H9 (cell line): Measurements from ENCODE around the gene RAD51C. TPM values are rescaled to one million over a fixed set of nuclear protein-coding genes. Genes with fewer than 3 reads are reported as not detected.

Experiments used
- DNase-seq: peaks from one replicate; pipeline ENCODE4 v3.0.0-alpha.2; 2017
- H2AFZ ChIP-seq: one replicate; pipeline ENCODE4 v1.6.1; 2013; ENCODE audit warnings: mild to moderate bottlenecking, low read length, control low read depth, moderate library complexity
- H2AK5ac ChIP-seq: 2 replicates; pipeline ENCODE4 v1.6.1; 2013; ENCODE audit warnings: low read length, control low read depth, mixed read lengths; ENCODE audit not compliant: insufficient read length
- H2BK120ac ChIP-seq: one replicate; pipeline ENCODE4 v1.6.1; 2013; ENCODE audit warnings: low read depth, mild to moderate bottlenecking, low read length, control low read depth, inconsistent platforms; ENCODE audit not compliant: poor library complexity, severe bottlenecking
- H2BK12ac ChIP-seq: 2 replicates; pipeline ENCODE4 v1.6.1; 2013; ENCODE audit warnings: low read length, control low read depth, mixed read lengths, low read depth; ENCODE audit not compliant: insufficient read length
- H2BK15ac ChIP-seq: 2 replicates; pipeline ENCODE4 v1.6.1; 2013; ENCODE audit warnings: low read depth, low read length, control low read depth
- H2BK20ac ChIP-seq: one replicate; pipeline ENCODE4 v1.6.1; 2013; ENCODE audit warnings: low read depth, mild to moderate bottlenecking, low read length, control low read depth, inconsistent platforms; ENCODE audit not compliant: poor library complexity, severe bottlenecking
- H2BK5ac ChIP-seq: 2 replicates; pipeline ENCODE4 v1.6.1; 2013; ENCODE audit warnings: low read length, control low read depth, mixed read lengths; ENCODE audit not compliant: insufficient read length
- H3K14ac ChIP-seq: 2 replicates; pipeline ENCODE4 v1.6.1; 2013; ENCODE audit warnings: low read length, control low read depth; ENCODE audit not compliant: insufficient read depth
- H3K18ac ChIP-seq: 2 replicates; pipeline ENCODE4 v1.6.1; 2013; ENCODE audit warnings: low read depth, mild to moderate bottlenecking, mixed read lengths, low read length, control low read depth; ENCODE audit not compliant: insufficient read length
- H3K23ac ChIP-seq: 2 replicates; pipeline ENCODE4 v1.6.1; 2013; ENCODE audit warnings: low read length, control low read depth, mixed read lengths, low read depth; ENCODE audit not compliant: insufficient read length
- H3K23me2 ChIP-seq: 2 replicates; pipeline ENCODE4 v1.6.1; 2013; ENCODE audit warnings: low read depth, mild to moderate bottlenecking, mixed read lengths, low read length, control low read depth; ENCODE audit not compliant: insufficient read length, poor library complexity, severe bottlenecking
- H3K27ac ChIP-seq: 2 replicates; pipeline ENCODE4 v1.5.1; 2013; ENCODE audit warnings: low read length, control low read depth, mixed read lengths, low read depth; ENCODE audit not compliant: insufficient read length
- H3K27me3 ChIP-seq: 2 replicates; pipeline ENCODE4 v1.6.1; 2013; ENCODE audit warnings: low read length, control low read depth, inconsistent platforms; ENCODE audit not compliant: insufficient read depth
- H3K4ac ChIP-seq: 2 replicates; pipeline ENCODE4 v1.6.1; 2013; ENCODE audit warnings: low read depth, mild to moderate bottlenecking, control low read depth, inconsistent platforms, low read length, moderate library complexity
- H3K4me1 ChIP-seq: 2 replicates; pipeline ENCODE4 v1.6.1; 2013; ENCODE audit warnings: low read length, control low read depth, inconsistent platforms; ENCODE audit not compliant: insufficient read depth
- H3K4me2 ChIP-seq: 2 replicates; pipeline ENCODE4 v1.6.1; 2013; ENCODE audit warnings: low read length, control low read depth, mixed read lengths; ENCODE audit not compliant: insufficient read length, insufficient read depth
- H3K56ac ChIP-seq: 2 replicates; pipeline ENCODE4 v1.6.1; 2013; ENCODE audit warnings: low read depth, mild to moderate bottlenecking, mixed read lengths, low read length, control low read depth; ENCODE audit not compliant: insufficient read length
- H3K79me1 ChIP-seq: 2 replicates; pipeline ENCODE4 v1.6.1; 2013; ENCODE audit warnings: low read depth, mild to moderate bottlenecking, moderate library complexity, low read length, control low read depth, inconsistent platforms; ENCODE audit not compliant: insufficient read depth, poor library complexity, severe bottlenecking
- H3K79me2 ChIP-seq: 2 replicates; pipeline ENCODE4 v1.6.1; 2013; ENCODE audit warnings: low read length, control low read depth, inconsistent platforms; ENCODE audit not compliant: insufficient read depth
- H3K9ac ChIP-seq: 2 replicates; pipeline ENCODE4 v1.6.1; 2013; ENCODE audit warnings: low read length, control low read depth, mixed read lengths; ENCODE audit not compliant: insufficient read length; ENCODE audit errors: extremely low read depth
- H3K9me3 ChIP-seq: one replicate; pipeline ENCODE4 v1.6.1; 2013; ENCODE audit warnings: low read depth, low read length, inconsistent platforms; ENCODE audit not compliant: control insufficient read depth
- H3T11ph ChIP-seq: one replicate; pipeline ENCODE4 v1.6.1; 2013; ENCODE audit warnings: mild to moderate bottlenecking, low read length, control low read depth, inconsistent platforms
- H4K20me1 ChIP-seq: one replicate; pipeline ENCODE4 v1.6.1; 2013; ENCODE audit not compliant: control insufficient read depth, insufficient read length, insufficient read depth
- H4K5ac ChIP-seq: 2 replicates; pipeline ENCODE4 v1.6.1; 2013; ENCODE audit warnings: low read depth, mild to moderate bottlenecking, mixed read lengths, low read length, control low read depth; ENCODE audit not compliant: insufficient read length
- H4K8ac ChIP-seq: replicated peaks from 2 replicates; pipeline ENCODE4 v1.6.1; 2013; ENCODE audit warnings: low read length, control low read depth, mixed read lengths, low read depth; ENCODE audit not compliant: insufficient read length
- H4K91ac ChIP-seq: 2 replicates; pipeline ENCODE4 v1.6.1; 2013; ENCODE audit warnings: low read depth, mild to moderate bottlenecking, moderate library complexity, mixed read lengths, low read length, control low read depth; ENCODE audit not compliant: insufficient read length
- H3K27ac Mint-ChIP-seq, 3 experiments: 2 replicates in 2 of 3; 3 replicates in 1 of 3; pipeline ENCODE4 v1.8.0; 2020 to 2021; ENCODE audit warnings: mixed read lengths in 3 of 3, mild to moderate bottlenecking in 1 of 3, moderate library complexity in 1 of 3
- H3K27me3 Mint-ChIP-seq: 2 replicates; pipeline ENCODE4 v1.8.0; 2021; ENCODE audit warnings: low read depth, mild to moderate bottlenecking, moderate library complexity, mixed read lengths
- H3K36me3 Mint-ChIP-seq, 3 experiments: 2 replicates in 2 of 3; 3 replicates in 1 of 3; pipeline ENCODE4 v1.8.0; 2020 to 2021; ENCODE audit warnings: low read depth in 3 of 3, mixed read lengths in 3 of 3; ENCODE audit not compliant: insufficient read depth in 1 of 3
- H3K4me1 Mint-ChIP-seq, 2 experiments: 2 replicates each; pipeline ENCODE4 v1.8.0; 2020; ENCODE audit warnings: mixed read lengths in 2 of 2
- H3K4me3 Mint-ChIP-seq, 2 experiments: 2 replicates in 1 of 2; 3 replicates in 1 of 2; pipeline ENCODE4 v1.8.0; 2020 to 2021; ENCODE audit warnings: mild to moderate bottlenecking in 2 of 2, mixed read lengths in 2 of 2, moderate library complexity in 1 of 2
- H3K9me3 Mint-ChIP-seq, 2 experiments: 2 replicates in 1 of 2; 3 replicates in 1 of 2; pipeline ENCODE4 v1.8.0; 2020; ENCODE audit warnings: mild to moderate bottlenecking in 2 of 2, mixed read lengths in 2 of 2, moderate library complexity in 1 of 2
- WGBS: extraction: QIAGEN DNeasy Blood & Tissue Kit; methylation state at CpG from one replicate; pipeline ENCODE4 v1.1.7; 2013; ENCODE audit warnings: missing lambda C conversion rate, low lambda C conversion rate, mixed read lengths; ENCODE audit not compliant: insufficient read length; ENCODE audit errors: extremely low coverage; 5-methylcytosine and 5-hydroxymethylcytosine counted together
- total RNA-seq: library from RNA; stranded (reverse); gene quantifications from 2 replicates; pipeline ENCODE4 v1.2.1, GENCODE V29; 2021
- TF ChIP-seq, protein P1 (sequence below): fragments of 200-600 bp; sonication (generic); conservative IDR thresholded peaks from 3 replicates; pipeline ENCODE4 v1.8.0; 2021; ENCODE audit warnings: antibody characterized with exemption, mild to moderate bottlenecking

RAD51C gene
- total RNA-seq, 1 experiment from 2014 or later: 11.3 TPM

DNA sequence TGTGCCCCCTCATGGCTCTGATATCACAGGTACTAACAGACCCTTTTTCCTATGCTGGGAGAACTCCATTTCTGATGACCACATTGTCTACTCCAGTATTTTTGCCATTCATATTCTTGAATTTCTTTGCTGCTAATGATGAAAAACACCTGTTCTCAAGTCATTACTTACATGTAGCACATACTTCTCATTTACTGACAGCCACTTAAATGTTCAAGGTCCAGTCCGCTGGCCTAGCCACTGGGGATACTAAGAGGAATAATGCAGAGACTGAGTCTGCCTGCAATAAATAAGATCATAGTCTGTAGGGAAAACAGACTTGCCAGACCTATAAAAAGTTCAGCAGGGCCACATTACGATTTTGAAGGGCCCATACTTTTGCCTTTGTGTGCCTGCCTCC is 28.1 kb upstream of the RAD51C start:
- peaks cover 6 to 11% of the 10 kb centered on the region in 2 experiments for H3K4me1 Mint-ChIP-seq
- H3K27me3 ChIP-seq: no peaks in the 10 kb centered on the region
- no peaks in the 10 kb centered on the region for H4K20me1 ChIP-seq
- no peak overlapping the region for H3K56ac ChIP-seq
- DNase-seq: no peak
- TF ChIP-seq, protein P1, sequence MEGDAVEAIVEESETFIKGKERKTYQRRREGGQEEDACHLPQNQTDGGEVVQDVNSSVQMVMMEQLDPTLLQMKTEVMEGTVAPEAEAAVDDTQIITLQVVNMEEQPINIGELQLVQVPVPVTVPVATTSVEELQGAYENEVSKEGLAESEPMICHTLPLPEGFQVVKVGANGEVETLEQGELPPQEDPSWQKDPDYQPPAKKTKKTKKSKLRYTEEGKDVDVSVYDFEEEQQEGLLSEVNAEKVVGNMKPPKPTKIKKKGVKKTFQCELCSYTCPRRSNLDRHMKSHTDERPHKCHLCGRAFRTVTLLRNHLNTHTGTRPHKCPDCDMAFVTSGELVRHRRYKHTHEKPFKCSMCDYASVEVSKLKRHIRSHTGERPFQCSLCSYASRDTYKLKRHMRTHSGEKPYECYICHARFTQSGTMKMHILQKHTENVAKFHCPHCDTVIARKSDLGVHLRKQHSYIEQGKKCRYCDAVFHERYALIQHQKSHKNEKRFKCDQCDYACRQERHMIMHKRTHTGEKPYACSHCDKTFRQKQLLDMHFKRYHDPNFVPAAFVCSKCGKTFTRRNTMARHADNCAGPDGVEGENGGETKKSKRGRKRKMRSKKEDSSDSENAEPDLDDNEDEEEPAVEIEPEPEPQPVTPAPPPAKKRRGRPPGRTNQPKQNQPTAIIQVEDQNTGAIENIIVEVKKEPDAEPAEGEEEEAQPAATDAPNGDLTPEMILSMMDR: no peak
- no peak overlapping the region for H2AK5ac ChIP-seq
- H2BK12ac ChIP-seq: no peak overlapping the region
- H4K8ac ChIP-seq: no peak overlapping the region
- no peak overlapping the region for H3K23ac ChIP-seq
- no peak overlapping the region for H2BK15ac ChIP-seq
- H2BK20ac ChIP-seq: no peak overlapping the region
- no peak overlapping the region for H3K4ac ChIP-seq
- no peak overlapping the region for H3K14ac ChIP-seq
- H3K27ac ChIP-seq: no peak overlapping the region
- H4K5ac ChIP-seq: no peak overlapping the region
- WGBS: no CpG with 5 or more reads among the region's 2 CpGs
- no peak overlapping the region for H2BK120ac ChIP-seq
- no peak overlapping the region for H3K4me3 Mint-ChIP-seq
- H3K4me2 ChIP-seq: no peak overlapping the region
- H3T11ph ChIP-seq: no peak overlapping the region
- no peaks in the 10 kb centered on the region for H3K4me1 ChIP-seq
- peaks cover 13% of the 10 kb centered on the region for H3K27me3 Mint-ChIP-seq
- no peak overlapping the region for H3K18ac ChIP-seq
- H3K9me3 ChIP-seq: no peaks in the 10 kb centered on the region
- no peaks in the 10 kb centered on the region for H3K36me3 Mint-ChIP-seq
- no peak overlapping the region for H3K27ac Mint-ChIP-seq
- no peak overlapping the region for H2AFZ ChIP-seq
- no peak overlapping the region for H3K9ac ChIP-seq
- no peak overlapping the region for H4K91ac ChIP-seq
- H3K79me1 ChIP-seq: no peaks in the 10 kb centered on the region
- H3K23me2 ChIP-seq: no peaks in the 10 kb centered on the region
- H2BK5ac ChIP-seq: no peak overlapping the region
- peaks cover 0 to under 1% of the 10 kb centered on the region in 2 experiments; a peak in 1 of 5 replicates for H3K9me3 Mint-ChIP-seq
- no peaks in the 10 kb centered on the region for H3K79me2 ChIP-seq
